ENCODE results near the gene BRIP1. TPM values are rescaled to one million over a fixed set of nuclear protein-coding genes. Genes with fewer than 3 reads are reported as not detected.
"Not testable (repeated sequence)": the region's sequence is repeated elsewhere in the genome, so short reads cannot be mapped to it uniquely, and the experiment has no call there.

BRIP1 gene
- polyA plus RNA-seq, 5 donors: 8.0 to 22.9 (median 12.8) TPM

DNA sequence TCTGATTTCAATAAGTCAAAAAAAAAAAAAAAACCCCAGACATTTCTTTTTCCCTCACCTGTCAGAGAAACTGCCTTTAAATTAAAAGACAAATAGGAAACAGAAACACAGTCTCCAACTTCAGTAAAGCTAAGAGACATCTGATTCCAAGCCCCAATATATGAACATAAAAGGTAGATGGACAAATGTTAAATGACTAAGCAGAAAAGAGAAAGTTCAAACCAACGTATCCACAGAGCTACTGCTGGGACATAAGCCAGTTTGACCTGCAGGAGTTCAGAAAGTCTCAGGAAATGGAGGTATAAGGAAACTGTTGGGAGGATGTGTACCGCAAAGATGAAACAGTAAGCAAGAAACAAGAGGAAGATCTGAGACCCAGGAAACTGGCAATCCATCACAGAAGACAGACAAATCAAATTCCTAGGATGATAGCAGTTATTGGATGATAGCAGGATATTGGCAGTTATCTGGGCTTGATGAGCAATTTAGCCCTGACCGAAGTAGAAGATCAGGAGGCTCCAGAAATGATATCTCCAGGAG lies 135.0 kb downstream of the BRIP1 start:
- no peak for DNase-seq

DNA sequence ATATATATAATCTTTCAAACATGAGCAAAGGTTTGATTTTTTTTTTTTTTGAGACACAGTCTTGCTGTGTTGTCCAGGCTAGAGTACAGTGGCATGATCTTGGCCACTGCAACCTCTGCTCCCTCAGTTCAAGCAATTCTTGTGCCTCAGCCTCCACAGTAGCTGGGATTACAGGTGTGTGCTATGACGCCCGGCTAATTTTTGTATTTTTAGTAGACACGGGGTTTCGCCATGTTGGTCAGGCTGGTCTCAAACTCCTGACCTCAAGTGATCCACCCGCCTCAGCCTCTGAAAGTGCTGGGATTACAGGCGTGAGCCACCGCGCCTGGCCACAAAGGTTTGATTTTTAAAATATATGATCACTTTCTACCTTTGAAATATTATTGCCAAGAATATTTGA lies 135.5 kb downstream of the BRIP1 start:
- not testable (repeated sequence) for DNase-seq

DNA sequence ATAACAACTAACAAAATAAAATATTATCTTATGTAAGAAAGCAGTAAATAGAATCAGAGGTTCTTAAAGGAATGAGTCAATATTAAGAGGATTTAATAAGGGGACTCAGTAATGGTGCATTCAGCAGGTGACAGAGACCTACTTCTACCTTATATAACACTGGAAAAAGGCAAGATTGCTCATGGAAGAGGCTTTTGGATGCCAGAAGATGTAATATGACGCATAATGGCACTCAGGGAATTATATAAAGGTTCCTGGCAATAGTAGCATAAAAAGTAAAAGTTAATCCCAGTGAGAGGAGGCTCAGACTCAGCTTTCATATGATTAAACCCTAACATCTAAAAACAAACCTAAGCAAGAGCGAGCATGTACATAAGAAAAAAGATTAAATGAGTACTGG lies 136.4 kb downstream of the BRIP1 start:
- DNase-seq: no peak

GRCh38 chr17:61724777-61725176 lies 138.6 kb downstream of the BRIP1 start:
- DNase-seq: peak; percentile 34 to 55

GRCh38 chr17:61723914-61724313 lies 139.4 kb downstream of the BRIP1 start:
- DNase-seq: no peak

- DNase-seq: no peak
Observed at GRCh38 chr17:61723183-61723582, 140.1 kb downstream of the BRIP1 start.

DNA sequence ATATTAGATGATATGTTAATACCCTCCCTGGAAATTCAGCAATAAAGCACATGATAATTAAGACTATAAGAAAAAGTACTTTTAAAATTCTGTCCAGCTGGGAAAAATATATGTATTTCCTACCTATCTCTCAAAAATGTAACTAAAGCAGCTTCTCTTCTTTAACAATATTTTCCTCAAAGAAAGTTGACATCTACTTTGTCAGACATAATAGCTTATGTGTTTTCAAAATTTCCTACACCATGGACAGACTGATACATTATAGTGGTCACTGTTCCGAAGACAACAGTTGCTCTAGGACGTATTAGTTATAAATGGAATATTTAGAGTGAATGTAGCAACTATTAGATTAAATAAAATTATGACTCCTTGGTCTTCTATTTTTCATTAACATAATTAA lies 140.9 kb downstream of the BRIP1 start:
- DNase-seq: no peak

DNA sequence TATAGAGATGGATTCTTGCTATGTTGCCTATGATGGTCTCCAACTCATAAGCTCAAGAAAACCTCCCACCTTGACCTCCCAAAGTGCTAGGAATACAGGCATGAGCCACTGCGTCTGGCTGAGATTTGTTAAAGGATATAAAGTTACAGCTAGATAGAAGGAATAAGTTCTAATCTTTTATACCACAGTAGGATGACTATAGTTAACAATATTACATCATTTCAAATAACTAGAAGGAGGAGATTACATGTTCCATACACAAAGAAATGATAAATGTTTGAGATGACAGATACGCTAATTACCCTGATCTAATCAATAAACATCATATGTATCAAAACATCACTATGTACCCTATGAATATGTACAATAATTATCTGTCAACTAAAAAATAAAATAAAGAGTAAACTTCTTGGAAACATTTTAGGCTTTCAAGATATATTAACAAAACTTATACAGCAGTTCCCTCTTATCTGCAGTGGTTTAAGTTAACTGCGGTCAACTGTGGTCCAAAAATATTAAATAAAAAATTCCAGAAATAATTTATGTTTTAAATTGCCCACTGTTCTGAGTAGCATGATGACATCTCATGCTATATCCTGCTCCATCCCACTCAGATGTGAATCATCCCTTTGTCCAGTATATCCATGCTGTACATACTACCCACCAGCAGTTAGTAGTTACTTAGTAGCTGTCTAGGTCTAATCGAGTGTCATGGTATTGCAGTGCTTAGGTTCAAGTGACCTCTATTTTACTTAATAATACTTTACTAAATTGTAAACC lies 143.1 kb downstream of the BRIP1 start:
- DNase-seq: no peak

- not testable (repeated sequence) for DNase-seq
Observed at GRCh38 chr17:61719220-61719619, 144.1 kb downstream of the BRIP1 start.

- DNase-seq: no peak
Observed at GRCh38 chr17:61718022-61718421, 145.3 kb downstream of the BRIP1 start.

DNA sequence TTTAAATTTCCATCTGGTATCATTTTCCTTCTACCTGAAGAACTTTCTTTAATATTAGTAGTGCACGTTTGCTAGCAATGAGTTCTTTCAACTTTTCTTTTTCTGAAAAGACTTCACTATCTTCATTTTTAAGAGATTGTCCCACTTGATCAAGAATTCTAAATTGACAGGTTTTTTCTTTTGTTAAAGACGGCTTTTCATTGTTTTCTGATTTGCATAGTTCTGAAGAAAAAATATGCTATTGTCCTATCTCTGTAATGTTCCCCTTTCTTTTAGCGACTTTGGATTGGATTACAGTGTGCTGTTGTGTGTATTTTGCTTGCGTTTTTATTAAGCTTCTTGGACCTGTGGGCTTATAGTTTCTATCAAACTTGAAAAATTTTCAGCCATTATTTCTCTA lies 146.0 kb downstream of the BRIP1 start:
- no peak for DNase-seq

GRCh38 chr17:61716225-61716829 lies 147.0 kb downstream of the BRIP1 start:
- no peak for DNase-seq

DNA sequence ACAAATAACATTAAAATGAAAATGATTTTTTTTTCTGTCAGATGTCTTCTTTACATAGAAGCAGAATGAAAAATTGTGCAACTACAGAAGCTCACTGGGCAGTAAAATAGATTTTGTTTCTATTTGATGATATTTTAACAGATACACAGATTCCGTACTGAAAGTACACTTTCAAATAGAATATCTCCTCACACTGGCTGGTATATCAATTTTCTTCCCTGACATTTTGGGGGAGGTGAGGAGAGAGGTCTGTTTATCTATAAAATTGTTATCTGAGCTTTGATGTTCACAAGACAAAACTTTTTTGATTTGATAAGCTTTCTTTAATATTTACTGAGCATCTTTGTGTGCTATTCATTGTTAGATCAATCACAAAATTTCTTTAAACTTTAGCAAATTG lies 148.0 kb downstream of the BRIP1 start:
- no peak for DNase-seq

- no peak for DNase-seq
Observed at GRCh38 chr17:61714300-61714699, 149.0 kb downstream of the BRIP1 start.

DNA sequence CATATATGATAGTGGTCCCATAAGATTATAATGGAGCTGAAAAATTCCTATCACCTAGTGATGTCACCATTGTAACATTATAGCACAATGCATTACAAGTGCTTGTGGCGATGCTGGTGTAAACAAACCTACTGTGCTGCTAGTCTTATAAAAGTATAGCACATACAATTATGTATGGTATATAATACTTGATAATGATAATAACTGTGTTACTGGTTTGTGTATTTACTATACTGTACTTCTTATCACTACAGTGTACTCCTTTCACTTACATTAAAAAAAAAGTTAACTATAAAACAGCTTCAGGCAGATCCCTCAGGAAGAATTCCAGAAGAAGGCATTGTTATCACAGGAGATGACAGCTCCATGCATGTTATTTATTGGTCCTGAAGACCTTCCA lies 150.3 kb downstream of the BRIP1 start:
- no peak for DNase-seq

DNA sequence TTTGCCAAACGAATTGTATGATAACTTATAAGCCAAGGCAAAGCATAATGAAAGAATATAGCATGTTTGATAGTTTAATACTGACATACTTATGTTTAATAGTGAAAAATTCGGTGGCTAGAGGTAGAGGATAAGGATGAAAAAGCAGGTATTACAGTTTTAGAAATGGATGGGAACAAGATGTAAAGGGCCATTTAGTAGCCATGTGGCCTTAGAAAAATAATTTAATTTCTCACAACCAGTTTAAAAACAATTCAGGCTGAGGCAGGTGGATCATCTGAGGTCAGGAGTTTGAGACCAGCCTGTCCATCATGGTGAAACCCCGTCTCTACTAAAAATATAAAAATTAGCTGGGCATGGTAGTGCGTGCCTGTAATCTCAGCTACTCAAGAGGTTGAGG lies 152.8 kb downstream of the BRIP1 start:
- DNase-seq: no peak

DNA sequence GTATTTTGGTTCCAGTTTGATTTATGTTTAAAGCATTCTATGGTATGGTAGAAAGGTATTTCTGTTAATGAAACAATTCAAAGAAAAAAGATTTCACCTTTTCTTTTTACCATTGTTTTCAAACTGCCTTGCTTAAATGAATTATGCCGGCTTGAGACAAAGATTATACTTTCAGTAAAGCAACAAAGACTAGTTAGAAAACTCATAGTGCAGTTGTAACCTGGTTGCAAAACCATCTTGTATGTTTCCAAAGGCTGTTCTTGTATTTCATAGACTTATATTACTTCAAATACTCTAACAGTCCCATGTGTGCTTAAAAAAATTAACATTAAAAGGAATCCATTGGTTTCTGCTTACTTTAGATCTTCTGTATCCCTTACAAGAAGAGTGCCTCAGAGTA lies 153.8 kb downstream of the BRIP1 start:
- no peak for DNase-seq

DNA sequence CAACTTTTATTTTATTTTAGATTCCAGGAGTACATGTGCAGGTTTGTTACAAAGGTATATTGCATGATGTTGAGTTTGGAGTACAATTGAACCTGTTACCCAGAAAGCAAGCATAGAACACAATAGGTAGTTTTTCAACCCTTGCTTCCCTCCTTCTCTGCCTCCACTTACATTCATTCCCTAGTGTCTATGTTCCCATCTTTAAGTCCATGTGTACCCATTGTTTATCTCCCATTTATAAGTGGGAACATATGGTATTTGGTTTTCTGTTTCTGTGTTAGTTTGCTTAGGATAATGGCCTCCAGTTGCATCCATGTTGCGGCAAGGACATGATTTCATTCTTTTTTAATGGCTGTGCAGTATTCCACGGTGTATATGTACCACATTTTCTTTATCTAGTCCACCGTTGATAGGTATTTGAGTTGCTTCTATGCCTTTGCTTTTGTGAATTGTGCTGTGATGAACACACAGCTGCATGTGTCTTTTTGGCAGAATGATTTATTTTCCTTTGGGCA lies 158.3 kb downstream of the BRIP1 start:
- no peak for DNase-seq

DNA sequence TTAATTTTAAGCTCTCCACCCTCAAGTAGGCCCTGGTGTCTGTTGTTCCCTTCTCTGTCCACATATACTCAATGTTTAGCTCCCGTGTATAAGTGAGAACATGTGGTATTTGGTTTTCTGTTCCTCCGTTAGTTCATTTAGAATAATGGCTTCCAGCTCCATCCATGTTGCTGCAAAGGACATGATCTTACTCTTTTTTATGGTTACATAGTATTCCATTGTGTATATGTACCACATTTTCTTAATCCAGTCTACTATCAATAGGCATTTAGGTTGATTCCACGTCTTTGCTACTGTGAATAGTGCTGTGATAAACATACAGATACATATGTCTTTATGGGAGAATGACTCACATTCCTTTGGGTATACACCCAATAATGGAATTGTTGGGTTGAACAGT lies 160.9 kb downstream of the BRIP1 start:
- DNase-seq: no peak

DNA sequence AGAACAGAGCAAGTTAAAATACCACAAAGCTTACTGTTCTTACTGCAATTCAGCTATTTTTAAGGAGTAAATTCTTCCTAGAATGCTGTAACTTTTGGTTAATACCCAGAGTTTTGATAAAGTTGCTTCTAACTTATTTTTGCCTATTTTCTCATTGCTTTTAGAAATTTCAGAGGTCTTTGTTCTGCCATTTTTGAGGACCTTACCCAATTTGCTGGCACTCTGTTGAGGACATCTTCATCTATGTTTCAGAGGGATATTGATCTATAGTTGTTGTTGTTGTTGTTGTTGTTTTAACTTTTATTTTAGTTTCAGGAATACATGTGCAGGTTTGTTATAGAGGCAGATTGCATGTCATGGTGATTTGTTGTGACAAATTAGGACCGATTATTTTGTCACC lies 161.3 kb downstream of the BRIP1 start:
- no peak for DNase-seq

DNA sequence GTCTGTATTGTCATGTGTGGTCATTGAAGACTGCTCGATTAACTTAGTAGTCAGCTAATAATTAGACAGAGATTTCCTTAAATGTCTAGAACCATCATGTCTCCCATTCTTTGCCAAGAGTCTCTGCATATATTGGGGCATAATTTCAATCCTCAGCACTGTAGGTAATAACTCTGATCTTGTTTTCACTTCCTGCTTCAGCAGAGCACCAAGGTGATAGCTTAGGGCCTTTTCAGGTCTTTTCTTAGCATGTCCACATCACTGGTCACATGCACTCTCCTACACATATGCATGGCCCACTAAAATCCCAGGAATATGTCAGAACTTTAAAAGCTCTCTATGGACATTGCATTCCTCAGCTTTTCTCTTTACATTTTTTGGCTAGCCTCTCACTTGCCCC lies 162.0 kb downstream of the BRIP1 start:
- no peak for DNase-seq

- DNase-seq: no peak
Observed at GRCh38 chr17:61700252-61700651, 163.1 kb downstream of the BRIP1 start.

DNA sequence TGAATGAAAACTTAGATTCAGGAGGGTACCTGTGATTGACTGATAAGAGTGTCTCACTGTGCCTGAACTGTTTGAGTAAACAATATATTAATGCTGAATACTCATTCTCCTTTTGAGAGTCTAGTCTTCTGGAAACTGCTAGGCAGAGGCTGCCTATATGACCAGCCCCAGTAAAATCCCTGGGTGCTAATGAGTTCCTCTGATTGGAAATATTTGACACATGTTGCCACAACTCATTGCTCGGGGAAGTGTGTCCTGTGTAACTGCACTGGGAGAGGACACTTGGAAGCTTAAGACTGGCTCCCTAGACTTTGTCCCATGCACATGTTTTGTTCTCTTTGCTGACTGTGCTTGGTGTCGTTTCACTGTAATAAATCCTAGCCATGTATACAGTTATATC lies 163.6 kb downstream of the BRIP1 start:
- DNase-seq: no peak
